ENCODE measurements around the gene ASCL1. TPM values are rescaled to one million over a fixed set of nuclear protein-coding genes. Genes with fewer than 3 reads are reported as not detected.

ASCL1 gene
- total RNA-seq, 2 experiments from 2014 or later, result not detected

GRCh38 chr12:102971227-102971626 is 13.8 kb downstream of the ASCL1 start:
- CTCF ChIA-PET, result no interaction called here
- POLR2A ChIA-PET, result no interaction called here

DNA sequence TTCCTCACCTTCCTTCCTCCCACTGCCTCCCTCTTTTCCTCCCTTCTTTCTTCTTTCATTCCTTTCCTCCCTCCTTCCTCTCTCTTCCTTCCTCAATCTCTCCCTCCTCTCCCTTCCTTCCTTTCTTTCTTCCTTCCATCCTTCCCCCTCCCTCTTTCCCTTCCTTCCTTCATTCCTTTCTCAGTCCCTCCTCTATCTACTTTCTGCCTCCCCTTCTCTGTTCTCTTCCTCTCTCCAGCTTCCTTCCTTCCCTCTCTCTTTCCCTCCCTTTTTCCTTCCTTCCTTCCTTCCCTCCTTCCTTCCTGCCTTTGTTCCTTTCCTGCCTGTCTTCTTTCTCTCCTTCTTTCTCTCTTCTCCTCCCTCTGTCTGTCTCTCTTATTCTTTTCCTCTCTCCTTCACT is 16.1 kb downstream of the ASCL1 start:
- ChIA-PET CTCF (no interaction called here), POLR2A (no interaction called here)

DNA sequence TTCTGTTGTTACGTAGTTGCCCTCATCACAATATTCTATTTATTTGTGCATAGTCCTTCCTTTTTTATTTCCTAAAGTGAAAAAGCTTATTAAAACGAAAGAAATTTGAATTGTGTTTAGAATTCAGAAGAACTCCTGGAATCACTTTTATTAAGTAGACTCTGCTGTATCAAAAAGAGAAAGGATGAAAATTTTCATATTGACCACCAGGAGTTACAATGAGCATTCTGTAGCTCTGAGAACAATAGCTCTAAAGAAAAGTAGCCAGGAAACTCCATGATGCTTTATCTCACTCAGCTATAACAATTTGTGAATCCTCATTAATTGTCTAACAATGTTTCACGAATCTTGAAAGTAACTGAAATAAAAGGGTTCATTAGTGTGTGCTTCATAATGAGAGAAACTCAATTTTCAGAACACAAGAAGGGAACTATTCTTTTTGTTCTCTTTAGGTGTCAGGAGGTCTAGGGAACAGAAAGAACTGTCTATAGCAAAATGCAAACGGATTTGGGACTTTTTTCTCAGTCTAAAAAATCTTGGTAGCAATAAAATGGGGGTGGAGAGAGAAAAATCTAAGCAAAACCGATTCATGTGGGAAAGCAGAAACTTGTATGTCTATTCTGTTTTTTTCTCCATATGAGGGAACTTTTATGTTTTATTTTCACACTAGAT is 19.3 kb downstream of the ASCL1 start:
- CTCF ChIA-PET, result no interaction called here
- POLR2A ChIA-PET, result no interaction called here

- ChIA-PET POLR2A (no interaction called here), CTCF (no interaction called here)
These were observed 20.7 kb downstream of the ASCL1 start for GRCh38 chr12:102977945-102978706.

DNA sequence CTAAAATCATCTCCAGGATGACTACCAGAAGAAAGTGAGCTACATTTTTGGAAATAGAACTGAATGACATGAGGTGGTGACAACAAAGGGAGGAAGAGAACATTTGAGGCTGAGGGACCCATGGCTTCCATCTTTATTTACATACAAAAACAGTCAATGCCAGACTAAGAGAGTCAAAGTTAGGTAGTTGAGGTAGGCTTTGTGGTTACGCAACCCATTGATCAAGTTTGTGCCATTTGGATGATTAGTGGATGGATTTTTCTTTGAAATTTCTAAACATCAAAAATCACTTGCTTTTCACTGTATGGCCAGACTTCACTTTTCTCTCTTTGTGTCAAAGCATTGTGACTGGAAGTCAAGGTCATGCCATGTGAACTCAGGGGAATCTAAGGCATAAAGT is 22.9 kb downstream of the ASCL1 start:
- POLR2A ChIA-PET, result no interaction called here
- CTCF ChIA-PET, result no interaction called here

- CTCF ChIA-PET, result no interaction called here
These were observed 32.9 kb downstream of the ASCL1 start for GRCh38 chr12:102990419-102990818.

GRCh38 chr12:102992297-102992696 is 34.8 kb downstream of the ASCL1 start:
- POLR2A ChIA-PET, result no interaction called here
- CTCF ChIA-PET, result no interaction called here

More at GRCh38 chr12:102990419-102990818, 32.9 kb downstream of the ASCL1 start:
- POLR2A ChIA-PET, result no interaction called here

DNA sequence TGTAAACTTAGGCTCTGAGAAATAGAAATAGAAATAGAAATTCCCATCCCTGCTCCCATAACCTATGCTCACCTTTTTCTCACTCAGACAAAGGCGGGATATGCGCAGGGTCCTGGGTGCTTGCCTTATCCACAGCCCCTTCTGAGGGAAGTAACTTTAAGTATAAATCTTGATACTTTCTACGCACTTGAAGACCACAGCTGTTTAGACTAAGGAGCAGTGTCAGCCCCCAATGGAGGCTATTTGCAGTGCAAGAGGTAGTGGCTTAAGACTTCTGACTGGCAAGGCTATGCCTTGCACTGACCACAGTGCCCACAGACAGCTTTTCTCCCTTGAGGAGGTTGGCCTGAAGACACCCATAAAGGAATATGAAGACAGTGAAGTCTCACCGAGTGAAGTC is 35.2 kb downstream of the ASCL1 start:
- ChIA-PET CTCF (no interaction called here), POLR2A (no interaction called here)

DNA sequence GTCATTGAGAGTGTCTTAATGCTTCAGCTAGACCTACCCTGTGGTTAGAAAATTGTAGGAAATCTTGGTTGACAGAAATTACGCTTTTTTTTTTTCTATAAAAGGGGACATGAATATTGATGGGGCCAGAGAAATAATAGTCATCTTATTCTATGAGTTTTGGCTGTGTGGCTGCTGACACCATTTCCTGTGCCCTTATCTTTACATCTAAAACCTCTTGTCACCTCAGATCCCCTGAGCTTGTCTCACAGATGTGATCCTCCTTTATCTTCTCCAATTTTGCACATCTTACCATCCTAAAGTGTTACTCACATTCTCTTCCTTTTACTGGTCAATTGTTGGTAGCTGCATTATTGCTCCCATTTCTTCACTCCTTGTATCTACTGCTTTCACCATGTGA is 36.1 kb downstream of the ASCL1 start:
- ChIA-PET CTCF (no interaction called here), POLR2A (no interaction called here)

- POLR2A ChIA-PET, result no interaction called here
These were observed 37.9 kb downstream of the ASCL1 start for GRCh38 chr12:102995372-102995771.

More at GRCh38 chr12:102995372-102995771, 37.9 kb downstream of the ASCL1 start:
- CTCF ChIA-PET, result no interaction called here

Other genes with a start within 250 kb of the ASCL1 start
- gene PAH, start 40.4 kb upstream of the ASCL1 start, total RNA-seq, result not detected